Testis (tissue), 3 donors: ENCODE measurements around the gene MOBP. TPM values are rescaled to one million over a fixed set of nuclear protein-coding genes. Genes with fewer than 3 reads are reported as not detected.
A peak's percentile ranks its signal among the peaks of the same experiment; 100 is the strongest.

Experiments used
- DNase-seq: peaks from one replicate; pipeline ENCODE4 v3.0.0-alpha.2; 2019
- H3K27ac ChIP-seq, 2 donors: fragments of 200-600 bp; sonication (generic); one replicate each; pipeline ENCODE4 v1.5.1; 2019
- H3K27me3 ChIP-seq: fragments of 200-600 bp; sonication (generic); one replicate; pipeline ENCODE4 v1.5.1; 2019
- H3K36me3 ChIP-seq: fragments of 200-600 bp; sonication (generic); one replicate; pipeline ENCODE4 v1.5.1; 2017; ENCODE audit warnings: low read depth; ENCODE audit errors: missing control alignments
- H3K4me1 ChIP-seq: fragments of 200-600 bp; sonication (generic); one replicate; pipeline ENCODE4 v1.5.1; 2019
- H3K4me3 ChIP-seq, 2 donors: fragments of 200-600 bp; sonication (generic); one replicate each; pipeline ENCODE4 v1.5.1; 2017 to 2019
- H3K9me3 ChIP-seq: fragments of 200-600 bp; sonication (generic); one replicate; pipeline ENCODE4 v1.5.1; 2017
- CTCF ChIP-seq, 3 experiments: fragments of 450-650 bp in 2 of 3; fragments of 200-600 bp in 1 of 3; sonication (generic) in 1 of 3; IDR thresholded peaks; one replicate each; pipeline ENCODE4 v1.5.1; 2016 to 2019; ENCODE audit warnings: antibody characterized with exemption in 3 of 3, mild to moderate bottlenecking in 2 of 3, moderate library complexity in 1 of 3
- POLR2A ChIP-seq: fragments of 450-650 bp; IDR thresholded peaks from one replicate; pipeline ENCODE4 v1.6.1; 2017; ENCODE audit warnings: antibody characterized with exemption, mild to moderate bottlenecking, moderate library complexity
- WGBS, 2 donors: methylation state at CpG; one replicate each; pipeline ENCODE4 v1.1.5; 2018; 5-methylcytosine and 5-hydroxymethylcytosine counted together
- intact Hi-C: fragments of 100-400 bp; cut with DNase I; formaldehyde crosslinking; loops from one replicate; pipeline ENCODE4 v1.15.1; 2023; ENCODE audit warnings: low total_unique reads
- polyA plus RNA-seq: library from polyadenylated mRNA; stranded (reverse); fragments of 350-450 nt; fragmentation: Illumina TruSeq; extraction: RNeasy Lipid Tissue Mini Kit (QIAGEN cat#74804); gene quantifications from one replicate; pipeline ENCODE4 v1.2.3, GENCODE V29; 2014; ENCODE audit warnings: low read depth, low replicate concordance; ENCODE audit not compliant: insufficient read depth
- total RNA-seq, 2 donors: library from RNA; depleted of rRNA; stranded (reverse); fragments of >200 nt; gene quantifications; one replicate each; pipeline ENCODE4 v1.2.3, GENCODE V29; 2016

The MOBP gene
- total and polyA plus RNA-seq, 3 donors from 2014 or later = 5.6 to 19.5 (median 8.5) TPM

DNA sequence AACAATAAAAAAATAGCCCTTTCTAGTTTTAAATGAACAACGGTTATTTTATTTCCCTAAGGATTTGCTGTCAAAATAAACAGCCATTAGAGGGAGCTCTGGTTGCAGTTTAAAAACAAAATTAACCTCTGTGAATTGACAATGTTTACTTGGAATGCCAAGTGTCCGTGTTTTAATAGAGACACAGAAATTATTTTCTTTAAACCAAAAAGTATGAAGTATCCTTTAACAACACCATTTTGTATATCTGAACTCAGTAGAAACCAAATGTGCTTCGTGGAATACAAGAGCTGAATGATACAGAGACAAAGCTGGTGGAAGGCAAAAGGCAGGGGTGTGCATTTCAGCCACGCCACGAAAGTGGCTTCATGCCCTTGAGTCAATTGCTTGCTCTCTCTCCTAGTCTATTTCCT is 74.4 kb downstream of the MOBP start:
- H3K9me3 ChIP-seq = no peaks in the 10 kb centered on the region
- whole genome bisulfite sequencing, 2 donors = 29 to 37% methylated on average over 5 of the region's 5 CpGs
- DNase-seq = no peak
- H3K4me1 ChIP-seq = no peaks in the 10 kb centered on the region
- H3K36me3 ChIP-seq = no peaks in the 10 kb centered on the region
- intact Hi-C loops = no loop called here
- H3K27me3 ChIP-seq = no peaks in the 10 kb centered on the region
- H3K4me3 ChIP-seq = no peak overlapping the region
- TF ChIP-seq CTCF (IDR thresholded peaks at IDR 0.05) (peak in 1 of 3 experiments; percentile 37), POLR2A (no peak)
- no peak overlapping the region for H3K27ac ChIP-seq

- H3K27ac ChIP-seq = no peak overlapping the region
- 86 to 93% methylated on average over 5 of the region's 5 CpGs for WGBS, 2 donors
- intact Hi-C loops = no loop called here
- DNase-seq = no peak
- no peak overlapping the region for H3K4me3 ChIP-seq
- no peaks in the 10 kb centered on the region for H3K9me3 ChIP-seq
- no peaks in the 10 kb centered on the region for H3K27me3 ChIP-seq
- no peak for TF ChIP-seq CTCF (IDR thresholded peaks at IDR 0.05)
- no peaks in the 10 kb centered on the region for H3K36me3 ChIP-seq
- no peaks in the 10 kb centered on the region for H3K4me1 ChIP-seq
Measured at GRCh38 chr3:39542588-39542988, 75.1 kb downstream of the MOBP start.

- intact Hi-C loops = no loop called here
- Histone ChIP-seq H3K27me3 (no peaks in the 10 kb centered on the region), H3K27ac (no peak overlapping the region), H3K9me3 (no peaks in the 10 kb centered on the region), H3K36me3 (no peaks in the 10 kb centered on the region), H3K4me1 (no peaks in the 10 kb centered on the region), H3K4me3 (no peak overlapping the region)
- DNase-seq = no peak
- WGBS, 2 donors = 71 to 93% methylated on average over 3 of the region's 3 CpGs
- TF ChIP-seq POLR2A = no peak
- no peak for TF ChIP-seq CTCF (IDR thresholded peaks at IDR 0.05)
Measured at GRCh38 chr3:39548282-39548681, 80.8 kb downstream of the MOBP start.

DNA sequence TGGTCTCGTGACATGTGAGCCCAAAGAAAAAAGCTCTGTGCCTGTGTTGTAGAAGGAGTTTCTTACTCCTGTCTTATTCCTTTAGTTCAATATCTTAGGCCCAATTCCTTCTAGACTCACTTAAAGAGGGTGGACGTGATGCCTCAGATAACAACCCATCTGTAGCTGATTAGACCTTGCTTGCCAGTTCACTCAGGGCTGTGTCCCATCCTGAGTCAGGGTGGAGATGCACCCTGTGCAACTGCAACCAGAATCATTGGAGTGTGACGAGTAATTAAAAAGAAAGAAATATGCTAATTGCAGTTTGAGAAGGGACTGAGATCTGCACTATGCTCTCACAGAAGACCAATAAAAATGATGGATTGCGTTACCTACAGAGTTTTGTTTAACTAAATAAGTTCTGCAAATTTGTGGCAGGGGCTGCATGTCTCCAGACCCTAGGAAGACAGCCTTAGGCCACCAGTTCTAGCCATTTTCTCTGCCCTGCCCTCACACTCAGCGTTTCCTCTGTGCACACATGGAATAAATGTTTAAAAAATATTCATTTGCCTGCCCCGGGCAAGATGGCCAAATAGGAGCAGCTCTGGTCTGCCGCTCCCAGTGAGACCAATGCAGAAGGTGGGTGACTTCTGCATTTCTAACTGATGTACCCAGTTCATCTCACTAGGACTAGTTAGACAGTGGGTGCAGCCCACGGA is 83.0 kb downstream of the MOBP start:
- H3K4me1 ChIP-seq = no peaks in the 10 kb centered on the region
- TF ChIP-seq POLR2A = no peak
- no peak for TF ChIP-seq CTCF (IDR thresholded peaks at IDR 0.05)
- H3K4me3 ChIP-seq = no peak overlapping the region
- intact Hi-C loops = no loop called here
- H3K27me3 ChIP-seq = no peaks in the 10 kb centered on the region
- WGBS, 2 donors = 79 to 84% methylated on average over 7 to 8 of the region's 8 CpGs
- DNase-seq = no peak
- no peaks in the 10 kb centered on the region for H3K36me3 ChIP-seq
- no peak overlapping the region for H3K27ac ChIP-seq
- H3K9me3 ChIP-seq = no peaks in the 10 kb centered on the region

Other genes starting within 250 kb of the MOBP start
- 1 to 10 TPM; 1.4 to 2.0 TPM for gene CX3CR1, start 187.6 kb upstream of the MOBP start, total RNA-seq
- gene CX3CR1, start 187.6 kb upstream of the MOBP start, polyA plus RNA-seq = 3.5 TPM
- gene CCR8, start 138.0 kb upstream of the MOBP start, total RNA-seq = not detected
- not detected for gene CCR8, start 138.0 kb upstream of the MOBP start, polyA plus RNA-seq
- 10 to 100 TPM; 46.1 to 52.9 TPM for gene SLC25A38, start 84.3 kb upstream of the MOBP start, total RNA-seq
- 41.8 TPM for gene SLC25A38, start 84.3 kb upstream of the MOBP start, polyA plus RNA-seq
- 100 to 1,000 TPM; 387 to 661 TPM for gene RPSA, start 61.0 kb upstream of the MOBP start, total RNA-seq
- gene RPSA, start 61.0 kb upstream of the MOBP start, polyA plus RNA-seq = 858 TPM